ENCODE results near the gene PTPRD. TPM values are rescaled to one million over a fixed set of nuclear protein-coding genes. Genes with fewer than 3 reads are reported as not detected.

Gene PTPRD
- total and polyA plus RNA-seq, 2 experiments from 2014 or later, result 11.5 to 58.0 TPM

DNA sequence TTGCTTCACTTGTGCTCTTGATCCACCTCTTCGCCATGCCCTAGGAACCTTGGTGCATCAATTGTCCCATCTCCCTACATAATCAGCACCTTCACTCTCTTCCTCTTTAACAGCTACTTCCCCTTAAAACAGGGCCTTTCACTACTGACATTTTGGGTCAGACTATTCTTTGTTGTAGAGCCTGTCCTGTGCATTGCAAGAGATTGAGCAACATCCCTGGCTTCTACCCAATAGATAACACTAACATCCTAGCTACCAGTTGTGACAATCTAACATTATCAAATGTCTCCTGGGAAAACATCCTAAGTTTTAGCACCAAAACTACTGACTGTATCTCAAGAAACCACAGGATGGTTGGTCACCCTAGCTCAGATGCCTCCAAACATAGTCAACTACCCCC lies 1958.9 kb downstream of the PTPRD start:
- no peak for TF ChIP-seq NANOG (IDR thresholded peaks at IDR 0.05; ENCODE audit: borderline replicate concordance)
- TF ChIP-seq, protein P1, sequence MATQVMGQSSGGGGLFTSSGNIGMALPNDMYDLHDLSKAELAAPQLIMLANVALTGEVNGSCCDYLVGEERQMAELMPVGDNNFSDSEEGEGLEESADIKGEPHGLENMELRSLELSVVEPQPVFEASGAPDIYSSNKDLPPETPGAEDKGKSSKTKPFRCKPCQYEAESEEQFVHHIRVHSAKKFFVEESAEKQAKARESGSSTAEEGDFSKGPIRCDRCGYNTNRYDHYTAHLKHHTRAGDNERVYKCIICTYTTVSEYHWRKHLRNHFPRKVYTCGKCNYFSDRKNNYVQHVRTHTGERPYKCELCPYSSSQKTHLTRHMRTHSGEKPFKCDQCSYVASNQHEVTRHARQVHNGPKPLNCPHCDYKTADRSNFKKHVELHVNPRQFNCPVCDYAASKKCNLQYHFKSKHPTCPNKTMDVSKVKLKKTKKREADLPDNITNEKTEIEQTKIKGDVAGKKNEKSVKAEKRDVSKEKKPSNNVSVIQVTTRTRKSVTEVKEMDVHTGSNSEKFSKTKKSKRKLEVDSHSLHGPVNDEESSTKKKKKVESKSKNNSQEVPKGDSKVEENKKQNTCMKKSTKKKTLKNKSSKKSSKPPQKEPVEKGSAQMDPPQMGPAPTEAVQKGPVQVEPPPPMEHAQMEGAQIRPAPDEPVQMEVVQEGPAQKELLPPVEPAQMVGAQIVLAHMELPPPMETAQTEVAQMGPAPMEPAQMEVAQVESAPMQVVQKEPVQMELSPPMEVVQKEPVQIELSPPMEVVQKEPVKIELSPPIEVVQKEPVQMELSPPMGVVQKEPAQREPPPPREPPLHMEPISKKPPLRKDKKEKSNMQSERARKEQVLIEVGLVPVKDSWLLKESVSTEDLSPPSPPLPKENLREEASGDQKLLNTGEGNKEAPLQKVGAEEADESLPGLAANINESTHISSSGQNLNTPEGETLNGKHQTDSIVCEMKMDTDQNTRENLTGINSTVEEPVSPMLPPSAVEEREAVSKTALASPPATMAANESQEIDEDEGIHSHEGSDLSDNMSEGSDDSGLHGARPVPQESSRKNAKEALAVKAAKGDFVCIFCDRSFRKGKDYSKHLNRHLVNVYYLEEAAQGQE (IDR thresholded peaks at IDR 0.05; ENCODE audit: unreplicated experiment), result no peak
- TF ChIP-seq EZH2 (IDR thresholded peaks at IDR 0.05; ENCODE audit: low read depth, unreplicated experiment), result no peak
- TF ChIP-seq JUNB (IDR thresholded peaks at IDR 0.05; ENCODE audit: unreplicated experiment), result no peak
- TF ChIP-seq POLR2AphosphoS5 (IDR thresholded peaks at IDR 0.05; ENCODE audit: low read depth), result no peak
- no peak for TF ChIP-seq EZH2phosphoT487 (IDR thresholded peaks at IDR 0.05; ENCODE audit: unreplicated experiment)
- TF ChIP-seq, protein P2, sequence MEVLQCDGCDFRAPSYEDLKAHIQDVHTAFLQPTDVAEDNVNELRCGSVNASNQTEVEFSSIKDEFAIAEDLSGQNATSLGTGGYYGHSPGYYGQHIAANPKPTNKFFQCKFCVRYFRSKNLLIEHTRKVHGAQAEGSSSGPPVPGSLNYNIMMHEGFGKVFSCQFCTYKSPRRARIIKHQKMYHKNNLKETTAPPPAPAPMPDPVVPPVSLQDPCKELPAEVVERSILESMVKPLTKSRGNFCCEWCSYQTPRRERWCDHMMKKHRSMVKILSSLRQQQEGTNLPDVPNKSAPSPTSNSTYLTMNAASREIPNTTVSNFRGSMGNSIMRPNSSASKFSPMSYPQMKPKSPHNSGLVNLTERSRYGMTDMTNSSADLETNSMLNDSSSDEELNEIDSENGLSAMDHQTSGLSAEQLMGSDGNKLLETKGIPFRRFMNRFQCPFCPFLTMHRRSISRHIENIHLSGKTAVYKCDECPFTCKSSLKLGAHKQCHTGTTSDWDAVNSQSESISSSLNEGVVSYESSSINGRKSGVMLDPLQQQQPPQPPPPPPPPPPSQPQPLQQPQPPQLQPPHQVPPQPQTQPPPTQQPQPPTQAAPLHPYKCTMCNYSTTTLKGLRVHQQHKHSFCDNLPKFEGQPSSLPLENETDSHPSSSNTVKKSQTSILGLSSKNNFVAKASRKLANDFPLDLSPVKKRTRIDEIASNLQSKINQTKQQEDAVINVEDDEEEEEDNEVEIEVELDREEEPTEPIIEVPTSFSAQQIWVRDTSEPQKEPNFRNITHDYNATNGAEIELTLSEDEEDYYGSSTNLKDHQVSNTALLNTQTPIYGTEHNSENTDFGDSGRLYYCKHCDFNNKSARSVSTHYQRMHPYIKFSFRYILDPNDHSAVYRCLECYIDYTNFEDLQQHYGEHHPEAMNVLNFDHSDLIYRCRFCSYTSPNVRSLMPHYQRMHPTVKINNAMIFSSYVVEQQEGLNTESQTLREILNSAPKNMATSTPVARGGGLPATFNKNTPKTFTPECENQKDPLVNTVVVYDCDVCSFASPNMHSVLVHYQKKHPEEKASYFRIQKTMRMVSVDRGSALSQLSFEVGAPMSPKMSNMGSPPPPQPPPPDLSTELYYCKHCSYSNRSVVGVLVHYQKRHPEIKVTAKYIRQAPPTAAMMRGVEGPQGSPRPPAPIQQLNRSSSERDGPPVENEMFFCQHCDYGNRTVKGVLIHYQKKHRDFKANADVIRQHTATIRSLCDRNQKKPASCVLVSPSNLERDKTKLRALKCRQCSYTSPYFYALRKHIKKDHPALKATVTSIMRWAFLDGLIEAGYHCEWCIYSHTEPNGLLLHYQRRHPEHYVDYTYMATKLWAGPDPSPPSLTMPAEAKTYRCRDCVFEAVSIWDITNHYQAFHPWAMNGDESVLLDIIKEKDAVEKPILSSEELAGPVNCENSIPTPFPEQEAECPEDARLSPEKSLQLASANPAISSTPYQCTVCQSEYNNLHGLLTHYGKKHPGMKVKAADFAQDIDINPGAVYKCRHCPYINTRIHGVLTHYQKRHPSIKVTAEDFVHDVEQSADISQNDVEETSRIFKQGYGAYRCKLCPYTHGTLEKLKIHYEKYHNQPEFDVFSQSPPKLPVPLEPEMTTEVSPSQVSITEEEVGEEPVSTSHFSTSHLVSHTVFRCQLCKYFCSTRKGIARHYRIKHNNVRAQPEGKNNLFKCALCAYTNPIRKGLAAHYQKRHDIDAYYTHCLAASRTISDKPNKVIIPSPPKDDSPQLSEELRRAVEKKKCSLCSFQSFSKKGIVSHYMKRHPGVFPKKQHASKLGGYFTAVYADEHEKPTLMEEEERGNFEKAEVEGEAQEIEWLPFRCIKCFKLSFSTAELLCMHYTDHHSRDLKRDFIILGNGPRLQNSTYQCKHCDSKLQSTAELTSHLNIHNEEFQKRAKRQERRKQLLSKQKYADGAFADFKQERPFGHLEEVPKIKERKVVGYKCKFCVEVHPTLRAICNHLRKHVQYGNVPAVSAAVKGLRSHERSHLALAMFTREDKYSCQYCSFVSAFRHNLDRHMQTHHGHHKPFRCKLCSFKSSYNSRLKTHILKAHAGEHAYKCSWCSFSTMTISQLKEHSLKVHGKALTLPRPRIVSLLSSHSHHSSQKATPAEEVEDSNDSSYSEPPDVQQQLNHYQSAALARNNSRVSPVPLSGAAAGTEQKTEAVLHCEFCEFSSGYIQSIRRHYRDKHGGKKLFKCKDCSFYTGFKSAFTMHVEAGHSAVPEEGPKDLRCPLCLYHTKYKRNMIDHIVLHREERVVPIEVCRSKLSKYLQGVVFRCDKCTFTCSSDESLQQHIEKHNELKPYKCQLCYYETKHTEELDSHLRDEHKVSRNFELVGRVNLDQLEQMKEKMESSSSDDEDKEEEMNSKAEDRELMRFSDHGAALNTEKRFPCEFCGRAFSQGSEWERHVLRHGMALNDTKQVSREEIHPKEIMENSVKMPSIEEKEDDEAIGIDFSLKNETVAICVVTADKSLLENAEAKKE (CRISPR knock-in tag; IDR thresholded peaks at IDR 0.05), result no peak
- no peak for TF ChIP-seq CREB1 (CRISPR knock-in tag; IDR thresholded peaks at IDR 0.05; ENCODE audit: low read depth)
- TF ChIP-seq, protein P3, sequence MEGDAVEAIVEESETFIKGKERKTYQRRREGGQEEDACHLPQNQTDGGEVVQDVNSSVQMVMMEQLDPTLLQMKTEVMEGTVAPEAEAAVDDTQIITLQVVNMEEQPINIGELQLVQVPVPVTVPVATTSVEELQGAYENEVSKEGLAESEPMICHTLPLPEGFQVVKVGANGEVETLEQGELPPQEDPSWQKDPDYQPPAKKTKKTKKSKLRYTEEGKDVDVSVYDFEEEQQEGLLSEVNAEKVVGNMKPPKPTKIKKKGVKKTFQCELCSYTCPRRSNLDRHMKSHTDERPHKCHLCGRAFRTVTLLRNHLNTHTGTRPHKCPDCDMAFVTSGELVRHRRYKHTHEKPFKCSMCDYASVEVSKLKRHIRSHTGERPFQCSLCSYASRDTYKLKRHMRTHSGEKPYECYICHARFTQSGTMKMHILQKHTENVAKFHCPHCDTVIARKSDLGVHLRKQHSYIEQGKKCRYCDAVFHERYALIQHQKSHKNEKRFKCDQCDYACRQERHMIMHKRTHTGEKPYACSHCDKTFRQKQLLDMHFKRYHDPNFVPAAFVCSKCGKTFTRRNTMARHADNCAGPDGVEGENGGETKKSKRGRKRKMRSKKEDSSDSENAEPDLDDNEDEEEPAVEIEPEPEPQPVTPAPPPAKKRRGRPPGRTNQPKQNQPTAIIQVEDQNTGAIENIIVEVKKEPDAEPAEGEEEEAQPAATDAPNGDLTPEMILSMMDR (conservative IDR thresholded peaks at IDR 0.05; ENCODE audit: low read depth in 2 of 2), result no peak
- TF ChIP-seq ZNF331 (CRISPR knock-in tag; IDR thresholded peaks at IDR 0.05; ENCODE audit: low read depth), result no peak
- no peak for TF ChIP-seq ZNF114 (CRISPR knock-in tag; IDR thresholded peaks at IDR 0.05)
- TF ChIP-seq, protein P4, sequence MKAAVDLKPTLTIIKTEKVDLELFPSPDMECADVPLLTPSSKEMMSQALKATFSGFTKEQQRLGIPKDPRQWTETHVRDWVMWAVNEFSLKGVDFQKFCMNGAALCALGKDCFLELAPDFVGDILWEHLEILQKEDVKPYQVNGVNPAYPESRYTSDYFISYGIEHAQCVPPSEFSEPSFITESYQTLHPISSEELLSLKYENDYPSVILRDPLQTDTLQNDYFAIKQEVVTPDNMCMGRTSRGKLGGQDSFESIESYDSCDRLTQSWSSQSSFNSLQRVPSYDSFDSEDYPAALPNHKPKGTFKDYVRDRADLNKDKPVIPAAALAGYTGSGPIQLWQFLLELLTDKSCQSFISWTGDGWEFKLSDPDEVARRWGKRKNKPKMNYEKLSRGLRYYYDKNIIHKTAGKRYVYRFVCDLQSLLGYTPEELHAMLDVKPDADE (IDR thresholded peaks at IDR 0.05), result no peak
- TF ChIP-seq STAT1 (IDR thresholded peaks at IDR 0.05; ENCODE audit: unreplicated experiment), result no peak

More for the DNA sequence above, 1958.9 kb downstream of the PTPRD start:
- Histone ChIP-seq H3K27ac (ENCODE audit: low read depth) (no peak overlapping the region), H3K27me3 (ENCODE audit: insufficient read depth) (no peaks in the 10 kb centered on the region), H3K9me2 (ENCODE audit: insufficient read depth) (no peaks in the 10 kb centered on the region), H4K20me1 (replicated peaks; ENCODE audit: insufficient read depth) (no peaks in the 10 kb centered on the region), H3K4me2 (no peak overlapping the region), H3K4me1 (ENCODE audit: insufficient read depth) (peaks cover 19% of the 10 kb centered on the region; the same call in 1 of the 2 replicates), H3K4me3 (no peak overlapping the region), H3K36me3 (ENCODE audit: insufficient read depth) (no peaks in the 10 kb centered on the region), H3K79me2 (replicated peaks; ENCODE audit: insufficient read depth) (no peaks in the 10 kb centered on the region; the same call in none of the 2 replicates), H2AFZ (no peak overlapping the region), H3F3A (replicated peaks; ENCODE audit: low read depth) (no peaks in the 10 kb centered on the region)
- Mint-ChIP-seq H3K36me3 (ENCODE audit: low read depth) (0 out of 3 replicates have a peak, but pooled peaks cover 4% of the 10 kb centered on the region), H3K9me3 (peaks cover 5% of the 10 kb centered on the region; the same call in 2 of the 3 replicates), H3K4me3 (no peak overlapping the region), H3K27me3 (ENCODE audit: insufficient read depth, low read depth, poor library complexity) (peaks cover 2% of the 10 kb centered on the region), H3K27ac (no peak overlapping the region), H3K4me1 (peaks cover 34% of the 10 kb centered on the region)
- no peak for ATAC-seq
- DNase-seq (ENCODE audit: low spot score), result no peak
